HG03469 (cell line): ENCODE results near the gene NRXN3.

Source experiments
- ATAC-seq: cut with Tn5 transposase; IDR thresholded peaks from one replicate; pipeline ENCODE4 v1.9.1; 2021; ENCODE audit warnings: mild to moderate bottlenecking, moderate library complexity, moderate number of reproducible peaks; ENCODE audit not compliant: unreplicated experiment

NRXN3 gene

DNA sequence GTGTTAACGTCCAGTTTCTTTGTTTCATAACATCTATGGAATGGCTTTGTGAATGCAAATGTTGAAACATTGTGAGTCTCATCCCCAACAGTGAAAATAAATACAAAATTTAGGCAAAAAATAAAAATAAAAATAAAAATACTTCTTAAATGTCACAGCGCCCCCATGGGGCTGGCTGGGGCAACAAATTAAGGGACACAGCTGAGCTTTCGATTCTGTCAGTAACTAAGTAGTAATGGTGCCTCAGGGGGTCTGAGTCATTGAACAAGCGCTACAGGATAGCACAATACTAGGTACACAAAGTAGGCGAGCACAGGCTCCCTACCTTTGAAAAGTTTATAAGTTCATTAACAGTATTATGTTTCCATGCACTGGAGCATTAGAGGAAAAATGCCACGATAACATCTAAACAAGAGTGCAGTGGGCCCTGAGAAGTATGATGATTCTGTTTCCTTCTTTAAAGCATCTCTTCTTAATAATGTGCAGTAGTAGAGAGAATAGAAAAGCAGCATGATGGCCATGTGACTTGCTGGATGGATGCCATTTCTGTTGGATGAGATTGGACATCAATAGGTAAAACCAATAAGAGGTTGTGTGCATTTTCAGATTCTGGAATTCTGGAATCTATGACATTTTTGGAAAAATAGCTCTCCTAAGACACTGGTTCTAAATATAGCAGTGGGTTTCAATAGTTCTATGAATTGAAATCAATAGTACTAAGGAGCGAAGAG, 1374.0 kb downstream of the NRXN3 start:
- ATAC-seq, result no peak

- ATAC-seq, result no peak
These were observed 1374.5 kb downstream of the NRXN3 start for GRCh38 chr14:79544698-79545070.

DNA sequence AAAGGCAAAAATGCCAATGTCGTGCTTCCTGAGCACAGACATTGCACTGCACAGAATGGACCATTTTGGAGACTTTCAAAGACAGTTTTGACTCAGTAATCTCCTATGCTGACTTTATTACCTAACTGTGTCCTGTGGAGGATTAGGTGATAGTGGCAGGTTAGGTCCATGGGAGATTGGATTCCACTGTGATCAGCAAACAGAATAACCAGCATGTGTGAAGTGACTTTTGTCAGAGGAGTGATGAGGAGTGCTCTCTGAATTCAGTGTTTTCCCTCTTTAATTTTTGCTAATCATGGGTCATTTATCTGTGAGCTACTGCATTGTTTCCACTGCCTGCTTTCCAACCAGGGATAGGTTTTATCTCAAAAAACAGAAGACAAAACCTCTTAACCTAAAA, 1378.7 kb downstream of the NRXN3 start:
- no peak for ATAC-seq

DNA sequence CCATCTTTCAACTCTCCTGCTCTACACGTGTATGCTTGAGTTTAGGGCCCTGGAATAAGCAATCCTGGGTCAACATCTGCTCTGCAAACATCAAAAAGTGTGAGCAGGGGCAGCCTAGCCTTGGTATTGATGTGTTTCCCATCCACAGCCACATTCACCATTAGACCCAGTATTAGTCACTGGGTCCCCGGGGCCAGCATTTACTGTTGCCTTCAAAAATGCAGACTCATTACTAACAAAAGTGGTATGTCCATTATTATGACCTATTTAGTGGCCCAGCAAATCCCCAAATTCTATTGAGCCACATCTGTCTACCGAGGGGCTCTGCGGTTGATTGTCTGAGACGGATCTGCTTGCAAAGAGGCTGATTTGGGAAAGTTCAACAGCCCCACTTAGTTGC, 1379.3 kb downstream of the NRXN3 start:
- no peak for ATAC-seq

GRCh38 chr14:79551523-79551922, 1381.3 kb downstream of the NRXN3 start:
- no peak for ATAC-seq

DNA sequence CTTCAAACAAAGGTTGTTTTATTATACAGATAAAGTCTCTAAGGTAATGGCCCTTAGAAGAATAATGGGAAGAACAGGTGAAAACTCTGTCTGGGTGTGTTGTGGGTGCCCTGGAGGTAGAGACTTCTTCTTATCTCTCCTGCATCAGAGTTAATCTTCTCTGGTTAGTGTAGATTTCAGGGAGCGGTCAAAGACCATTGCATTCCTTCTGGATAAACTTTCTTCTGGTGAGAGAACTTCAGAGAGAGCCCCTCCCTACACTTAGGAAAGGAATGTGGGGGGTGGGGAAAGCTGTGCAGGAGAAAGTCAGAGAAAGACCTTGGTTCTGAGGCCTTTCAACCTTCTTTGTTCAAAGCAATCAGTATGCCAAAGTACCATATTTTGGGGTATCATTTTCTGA, 1382.6 kb downstream of the NRXN3 start:
- no peak for ATAC-seq

- ATAC-seq, result no peak
These were observed 1384.6 kb downstream of the NRXN3 start for GRCh38 chr14:79554816-79555215.

DNA sequence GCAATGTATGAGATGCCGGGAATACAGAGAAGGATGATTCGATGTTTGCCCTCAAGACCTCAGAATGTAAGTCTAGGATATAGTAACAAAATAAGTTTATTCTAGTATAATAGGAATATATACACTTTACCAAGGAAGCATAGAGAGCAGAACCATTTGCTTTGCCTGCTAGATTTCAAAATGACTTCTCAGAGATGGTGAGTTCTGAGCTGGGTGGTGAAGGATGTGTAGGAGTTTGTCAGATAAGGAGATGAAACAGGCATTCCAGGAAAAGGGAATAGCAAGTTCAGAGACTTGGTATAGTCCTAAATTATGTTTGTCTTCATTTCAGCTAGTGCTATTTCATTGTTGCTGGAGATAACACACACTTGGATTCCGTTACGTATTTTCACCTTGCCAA, 1385.3 kb downstream of the NRXN3 start:
- no peak for ATAC-seq

DNA sequence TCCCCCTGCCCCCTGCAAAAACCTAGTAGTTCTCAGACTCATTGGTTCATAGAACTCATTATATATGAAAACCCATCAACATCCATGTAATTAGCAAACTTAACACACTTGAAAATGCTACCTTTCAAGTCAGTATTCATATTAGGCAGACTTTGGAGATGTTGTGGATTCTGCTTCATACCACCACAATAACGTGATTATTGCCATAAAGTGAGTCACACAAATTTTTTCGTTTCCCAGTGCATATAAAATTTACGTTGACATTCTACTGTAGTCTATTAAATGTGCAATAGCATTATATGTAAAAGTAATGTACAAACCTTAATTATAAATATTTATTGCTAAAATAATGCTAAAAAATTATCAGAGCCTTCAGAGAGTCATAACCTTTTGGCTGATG, 1387.1 kb downstream of the NRXN3 start:
- no peak for ATAC-seq

GRCh38 chr14:79562185-79562584, 1392.0 kb downstream of the NRXN3 start:
- ATAC-seq, result no peak

DNA sequence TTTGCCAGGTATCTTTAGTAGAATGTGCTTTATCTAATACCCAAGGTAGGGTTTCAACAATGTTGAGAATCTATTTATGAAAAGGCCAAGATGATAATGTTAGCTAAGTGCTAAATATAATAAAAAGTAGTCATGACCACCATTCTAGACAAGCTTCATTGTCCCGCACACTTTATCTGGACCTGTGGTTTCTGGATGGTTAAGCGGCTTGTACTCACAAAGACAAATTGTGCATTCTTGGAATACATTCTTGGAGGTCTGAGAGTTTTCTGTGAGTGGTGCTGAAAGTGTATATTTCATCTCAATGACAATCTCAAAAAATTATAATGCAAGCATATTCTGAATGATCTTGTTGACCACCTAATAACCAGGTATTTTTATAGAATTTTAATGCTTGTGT, 1394.2 kb downstream of the NRXN3 start:
- ATAC-seq, result no peak

DNA sequence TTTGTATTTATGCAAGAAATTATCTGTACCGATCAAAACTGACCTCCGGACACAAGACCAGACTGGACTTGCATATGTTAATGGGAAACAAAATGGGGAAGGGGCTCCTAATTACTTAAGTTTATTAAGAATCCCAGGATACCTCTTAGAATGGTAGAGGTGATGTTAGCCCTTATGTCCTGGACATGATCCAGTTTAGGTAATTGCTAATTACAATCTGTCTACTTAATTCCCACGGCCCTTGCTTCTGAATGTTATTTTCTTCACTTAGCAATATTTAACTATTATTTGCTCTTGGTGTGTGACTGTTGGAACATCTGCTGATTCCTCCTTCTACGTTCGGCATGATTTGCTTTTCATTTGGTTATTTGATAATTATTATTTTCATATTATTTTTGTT, 1397.1 kb downstream of the NRXN3 start:
- ATAC-seq, result no peak

GRCh38 chr14:79568594-79568993, 1398.4 kb downstream of the NRXN3 start:
- ATAC-seq, result no peak

DNA sequence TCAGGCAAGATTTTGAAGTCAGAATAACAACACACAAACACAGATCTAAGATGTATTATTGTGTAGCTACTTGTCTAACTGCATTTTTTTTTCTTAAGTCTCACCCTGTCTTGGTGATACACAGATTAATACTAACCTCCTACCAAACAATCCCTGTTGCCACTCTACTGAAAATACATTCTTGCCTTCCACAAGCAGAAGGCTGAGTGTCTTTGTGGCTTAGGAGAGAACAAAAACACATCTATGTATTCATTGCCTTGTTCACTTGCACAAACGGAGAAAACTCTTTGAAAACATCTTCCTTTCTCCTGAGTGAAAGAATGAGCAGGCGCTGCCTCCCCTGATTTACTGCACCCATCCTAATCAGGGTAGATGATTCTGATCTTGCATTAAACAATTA, 1398.9 kb downstream of the NRXN3 start:
- ATAC-seq, result no peak

DNA sequence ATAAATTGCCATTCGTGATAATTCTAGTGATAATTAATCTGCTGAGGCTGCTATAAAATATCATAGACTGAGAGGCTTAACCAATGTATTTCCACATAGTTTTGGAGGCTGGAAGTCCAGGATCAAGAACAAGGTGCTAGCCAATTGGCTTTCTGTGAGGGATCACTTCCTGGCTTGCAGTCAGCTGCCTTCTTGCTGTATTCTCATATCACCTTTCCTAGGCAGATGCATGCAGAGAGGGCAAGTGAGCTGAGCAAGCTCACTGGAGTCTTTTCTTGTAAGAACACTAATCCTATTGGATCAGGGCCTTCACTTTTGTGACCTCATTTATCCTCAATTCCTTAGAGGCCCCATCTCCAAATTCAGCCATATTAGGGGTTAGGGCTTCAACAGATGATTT, 1400.5 kb downstream of the NRXN3 start:
- no peak for ATAC-seq

DNA sequence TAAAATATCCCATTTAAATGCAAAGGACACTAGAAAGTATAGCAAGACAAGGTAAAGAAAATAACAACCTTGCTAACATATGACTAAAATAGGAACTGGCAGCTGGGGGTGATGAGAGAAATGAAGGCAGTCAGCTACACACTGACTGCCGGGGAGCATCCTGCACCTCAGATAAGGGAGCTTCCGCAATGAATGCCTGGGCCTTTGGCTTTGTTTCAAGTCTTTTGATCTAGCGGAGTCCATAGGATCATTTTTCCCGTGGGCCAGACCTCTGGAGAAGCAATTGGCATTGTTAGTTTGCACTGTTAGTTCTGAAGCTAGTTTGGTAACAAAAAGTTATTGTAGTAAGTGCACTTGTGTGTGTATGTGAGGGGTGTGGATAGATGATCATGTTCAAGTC, 1401.2 kb downstream of the NRXN3 start:
- ATAC-seq, result no peak

- no peak for ATAC-seq
These were observed 1403.3 kb downstream of the NRXN3 start for GRCh38 chr14:79573486-79573885.

- no peak for ATAC-seq
These were observed 1404.9 kb downstream of the NRXN3 start for GRCh38 chr14:79575032-79575431.

- no peak for ATAC-seq
These were observed 1406.3 kb downstream of the NRXN3 start for GRCh38 chr14:79576424-79576823.

DNA sequence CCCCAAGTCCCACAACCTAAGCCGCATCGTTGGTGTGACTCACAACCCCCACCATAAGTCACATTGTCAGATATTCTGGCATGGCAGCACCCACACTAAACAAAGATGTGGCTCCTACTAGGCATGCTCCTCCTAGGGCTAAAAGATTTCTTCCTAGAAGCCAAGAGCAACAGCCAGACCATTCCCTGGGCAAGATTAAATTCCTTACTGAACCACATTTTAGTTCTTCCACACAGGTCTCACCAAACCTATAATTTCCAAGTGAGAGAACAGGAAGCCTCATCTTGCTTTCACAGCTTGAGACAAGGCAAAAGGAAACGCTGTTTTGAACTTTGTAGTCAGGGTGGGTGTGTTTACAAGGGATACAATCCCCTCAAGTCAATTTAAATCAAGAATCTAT, 1408.3 kb downstream of the NRXN3 start:
- no peak for ATAC-seq

GRCh38 chr14:79580414-79580813, 1410.2 kb downstream of the NRXN3 start:
- ATAC-seq, result no peak

DNA sequence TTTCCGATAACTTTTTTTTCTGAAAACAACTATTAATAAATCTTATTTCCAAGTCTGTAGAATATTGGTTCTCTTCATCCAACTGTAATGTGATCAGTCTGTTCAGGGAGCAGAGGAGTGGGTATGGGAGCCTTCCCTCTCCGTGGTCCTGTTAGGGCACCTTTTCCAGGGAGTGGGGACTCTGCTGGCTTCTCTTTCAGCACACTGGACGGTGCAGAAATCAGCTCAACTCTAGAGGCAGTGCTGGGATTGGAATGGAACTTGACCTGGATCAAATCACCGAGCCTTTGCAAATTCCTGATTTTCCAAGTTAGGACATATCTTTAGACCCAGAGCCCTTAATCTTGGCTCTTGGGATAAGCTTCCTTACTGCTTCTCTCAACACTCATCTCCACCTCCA, 1410.7 kb downstream of the NRXN3 start:
- no peak for ATAC-seq

GRCh38 chr14:79581912-79582576, 1411.9 kb downstream of the NRXN3 start:
- ATAC-seq, result no peak
